Stromal cell of bone marrow (primary cell): ENCODE results near the gene HHIP.

Source experiments
- DNase-seq: peaks from one replicate; pipeline ENCODE4 v3.0.0-alpha.2; 2012; ENCODE audit warnings: low read depth

Gene HHIP

DNA sequence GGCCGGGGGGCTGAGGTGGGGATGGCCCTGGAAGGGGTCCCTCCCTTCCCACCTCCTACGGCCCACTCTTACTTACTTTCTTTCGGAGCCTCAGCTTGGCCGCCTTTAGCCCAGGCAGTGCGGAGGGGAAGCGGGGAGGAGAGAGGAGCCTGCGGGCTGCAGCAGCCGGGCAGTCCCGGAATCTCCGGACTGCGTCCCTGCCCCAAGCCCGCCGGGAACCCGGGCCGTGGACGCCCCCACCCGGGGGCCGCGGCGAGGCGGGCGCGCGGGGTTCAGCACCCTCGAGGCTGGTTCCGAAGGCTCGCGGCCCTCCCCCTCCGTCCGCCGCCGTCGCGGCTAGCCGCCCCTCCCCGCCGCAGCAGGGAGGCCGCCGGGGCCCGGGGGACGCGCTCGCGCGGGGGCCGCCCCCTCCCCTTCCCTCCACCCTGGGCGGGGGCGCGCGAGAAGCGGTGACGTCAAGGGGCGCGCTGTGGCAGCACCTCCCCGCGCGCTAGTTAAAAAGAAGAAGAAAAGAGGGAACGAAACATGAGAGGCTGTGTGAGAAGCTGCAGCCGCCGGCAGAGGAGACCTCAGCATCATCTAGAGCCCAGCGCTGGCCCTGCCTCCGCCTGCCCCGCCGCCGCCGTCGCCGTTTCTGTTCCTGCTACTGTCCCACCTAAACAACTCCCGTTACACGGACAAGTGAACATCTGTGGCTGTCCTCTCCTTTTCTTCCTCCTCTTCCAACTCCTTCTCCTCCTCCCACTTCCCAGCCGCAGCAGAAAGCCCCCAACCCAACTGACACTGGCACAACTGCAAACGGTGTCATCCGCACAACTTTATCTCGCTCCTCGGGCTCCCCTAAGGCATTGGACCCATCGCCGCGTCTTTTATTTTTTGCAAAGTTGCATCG is at the start of gene HHIP:
HHIP (plus strand) TSS at position 526 of the 892 bp plus-strand sequence. CDS start 520 bp downstream, outside the sequence.
- DNase-seq: peak; percentile 23

DNA sequence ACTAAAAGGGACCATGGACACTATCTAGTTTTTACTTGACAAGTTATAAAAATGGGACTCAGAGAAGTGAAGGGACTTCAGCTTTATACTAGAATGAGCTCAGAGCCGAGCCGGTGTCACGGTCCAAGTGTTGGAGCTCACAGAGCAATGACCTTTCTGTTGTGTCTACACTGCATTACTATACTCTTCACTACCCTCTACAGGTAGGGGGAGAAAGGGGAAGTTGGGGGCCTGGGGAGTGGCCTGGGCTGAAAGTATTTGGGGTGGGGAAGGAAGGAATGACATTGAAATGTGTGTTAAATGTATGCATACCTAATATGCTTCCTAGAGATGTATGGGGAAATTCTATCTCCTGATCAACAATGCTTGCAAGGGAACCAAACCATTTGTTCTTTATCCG is 48.8 kb upstream of the HHIP start:
- no peak for DNase-seq

- peak; percentile 41 for DNase-seq
These were observed 46.3 kb upstream of the HHIP start for GRCh38 chr4:144599621-144600020.

- no peak for DNase-seq
These were observed 34.1 kb upstream of the HHIP start for GRCh38 chr4:144611850-144612249.

GRCh38 chr4:144614850-144615585 is 30.9 kb upstream of the HHIP start:
- DNase-seq: peak; percentile 54

DNA sequence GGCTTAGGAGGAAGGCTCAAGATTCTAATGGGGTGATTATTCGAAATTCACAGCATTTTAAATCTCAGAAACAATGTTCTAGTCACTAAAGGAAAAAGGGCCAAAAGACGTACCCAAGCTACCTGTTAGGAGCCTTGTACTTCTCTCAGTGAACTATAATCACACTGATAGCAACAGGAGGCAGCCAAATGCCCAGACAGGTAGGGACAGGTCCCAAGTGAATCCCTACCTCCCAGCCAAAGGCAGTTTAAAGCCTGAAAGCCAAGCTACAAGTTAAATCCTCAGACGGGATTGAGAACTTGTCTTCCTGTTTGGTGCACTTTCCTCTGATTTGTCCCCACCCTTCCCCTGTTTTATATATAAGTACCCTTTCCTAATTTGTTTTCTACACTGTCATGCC is 24.3 kb upstream of the HHIP start:
- DNase-seq: no peak

GRCh38 chr4:144627663-144628076 is 18.3 kb upstream of the HHIP start:
- no peak for DNase-seq

DNA sequence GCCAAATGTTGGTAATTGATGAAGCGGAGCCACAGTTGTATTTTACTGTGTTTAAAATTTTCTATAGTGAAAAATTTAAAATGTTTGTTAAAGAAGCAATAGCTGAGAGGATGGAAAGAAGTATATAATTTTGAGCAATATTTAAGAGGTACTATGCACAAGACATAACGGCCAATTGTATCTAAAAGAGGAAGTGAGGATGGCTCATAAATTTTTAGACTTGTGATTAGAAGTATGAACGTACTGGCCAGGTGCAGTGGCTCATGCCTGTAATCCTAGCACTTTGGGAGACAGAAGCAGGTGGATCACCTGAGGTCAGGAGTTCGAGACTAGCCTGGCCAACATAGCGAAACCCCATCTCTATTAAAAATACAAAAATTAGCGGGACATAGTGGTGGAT is 12.7 kb upstream of the HHIP start:
- DNase-seq: no peak

GRCh38 chr4:144634978-144635747 is 10.8 kb upstream of the HHIP start:
- no peak for DNase-seq

DNA sequence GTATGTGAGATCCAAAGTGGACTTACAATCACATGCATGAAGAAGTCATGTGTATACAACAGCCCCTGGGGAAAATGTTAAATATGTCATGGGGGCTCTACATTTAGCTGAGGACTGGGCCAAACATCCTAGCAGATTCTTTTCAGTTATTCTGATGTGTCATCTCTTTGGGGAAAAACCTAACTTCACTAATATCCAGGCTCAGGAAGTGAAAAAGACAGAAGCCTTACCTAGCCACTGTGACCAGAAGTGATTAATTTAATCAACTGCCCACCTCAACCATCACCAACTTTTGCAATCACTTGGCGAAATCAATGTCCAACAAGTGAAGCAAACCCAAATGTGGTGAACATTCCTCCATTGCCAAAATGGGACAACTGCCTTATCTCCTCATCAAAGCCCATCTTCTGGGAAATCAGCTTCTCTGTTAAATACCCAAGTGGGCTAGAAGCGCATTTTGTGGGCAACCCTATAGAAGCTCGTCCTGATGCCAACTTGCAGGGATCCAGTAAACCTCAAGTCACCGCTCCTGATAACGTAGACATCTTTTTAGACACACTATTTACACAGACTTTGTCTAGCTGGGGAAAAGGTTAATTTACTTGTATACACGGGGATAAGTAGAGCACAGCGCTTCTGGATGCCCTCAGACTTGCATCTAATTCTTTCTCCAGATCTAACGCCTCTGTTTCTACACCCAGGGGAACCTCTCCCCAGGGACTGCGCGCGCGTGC is 1.4 kb upstream of the HHIP start:
- DNase-seq: no peak

- DNase-seq: no peak
These were observed 790 bp upstream of the HHIP start for GRCh38 chr4:144645102-144645630.

DNA sequence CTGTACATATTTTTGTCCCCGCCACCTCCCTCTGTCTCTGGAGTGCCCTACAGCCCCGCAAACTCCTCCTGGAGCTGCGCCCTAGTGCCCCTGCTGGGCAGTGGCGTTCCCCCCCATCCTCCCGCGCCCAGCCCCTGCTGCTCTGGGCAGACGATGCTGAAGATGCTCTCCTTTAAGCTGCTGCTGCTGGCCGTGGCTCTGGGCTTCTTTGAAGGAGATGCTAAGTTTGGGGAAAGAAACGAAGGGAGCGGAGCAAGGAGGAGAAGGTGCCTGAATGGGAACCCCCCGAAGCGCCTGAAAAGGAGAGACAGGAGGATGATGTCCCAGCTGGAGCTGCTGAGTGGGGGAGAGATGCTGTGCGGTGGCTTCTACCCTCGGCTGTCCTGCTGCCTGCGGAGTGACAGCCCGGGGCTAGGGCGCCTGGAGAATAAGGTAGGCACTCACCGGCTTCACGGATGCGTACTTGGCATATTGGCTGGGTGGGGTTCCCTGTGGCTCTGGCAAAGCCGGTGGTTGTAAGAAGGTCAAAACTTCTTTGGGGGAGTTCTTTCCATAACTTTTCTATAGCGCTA is 653 bp downstream of the HHIP start:
- DNase-seq: no peak

DNA sequence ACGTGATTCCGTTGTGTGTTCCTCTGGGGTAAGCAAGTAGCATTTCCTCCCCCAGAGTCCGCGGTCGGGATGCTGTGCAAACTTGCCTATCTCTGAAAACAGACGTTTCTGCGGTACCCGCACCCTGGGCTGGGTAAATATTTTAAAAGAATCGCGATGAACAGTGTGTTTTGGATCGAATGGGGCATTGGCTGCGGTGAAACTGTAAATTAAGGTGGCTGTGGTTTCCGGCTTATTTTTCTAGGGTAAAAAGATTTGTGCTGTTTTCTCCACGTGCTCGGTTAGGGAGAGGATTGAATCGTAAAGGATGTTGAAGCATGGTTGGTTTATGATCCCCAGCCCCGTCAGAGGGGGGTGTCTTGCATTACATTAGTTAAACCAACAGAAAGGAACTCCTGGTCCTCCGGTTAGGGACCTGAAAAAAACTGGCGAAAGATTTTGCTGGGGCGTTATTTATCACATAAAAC is 1.2 kb downstream of the HHIP start:
- DNase-seq: no peak

GRCh38 chr4:144647590-144647989 is 1.6 kb downstream of the HHIP start:
- DNase-seq: no peak

DNA sequence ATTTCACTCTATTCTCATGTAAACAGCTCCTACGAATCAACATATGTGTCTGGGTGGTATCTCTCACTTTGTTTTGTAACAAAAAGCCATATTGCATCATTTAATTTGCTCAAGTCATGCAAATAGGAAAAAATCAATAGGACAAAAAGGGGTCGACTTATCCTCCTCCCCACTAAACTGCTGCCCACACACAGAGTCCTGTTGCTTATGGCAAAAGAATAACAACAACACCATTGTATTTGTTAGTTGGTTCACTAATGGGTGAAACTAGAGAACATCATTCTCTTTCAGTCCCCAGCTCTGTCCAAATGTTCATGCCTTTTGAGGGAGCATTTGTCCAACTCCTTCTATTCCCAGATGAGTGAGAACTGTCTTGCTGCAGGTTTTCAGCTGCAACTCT is 2.1 kb downstream of the HHIP start:
- DNase-seq: no peak

DNA sequence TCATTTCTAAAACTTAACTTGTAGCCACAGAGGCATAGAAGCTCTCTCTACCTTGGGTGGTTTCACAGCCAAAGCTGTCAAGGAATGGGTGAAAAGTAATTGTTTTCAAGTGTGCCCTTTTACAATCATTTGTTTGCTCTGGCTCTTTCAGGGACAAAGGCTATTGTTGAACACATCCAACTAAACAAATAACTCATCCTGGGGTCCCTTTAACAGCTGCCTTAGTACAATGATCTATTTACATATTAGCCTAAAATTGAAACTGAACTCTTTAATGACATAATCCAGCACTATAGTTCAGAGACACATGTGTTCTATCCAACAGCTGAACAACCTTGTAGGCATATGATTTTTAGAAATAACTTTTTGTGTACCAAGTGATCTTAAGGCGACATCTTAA is 3.7 kb downstream of the HHIP start:
- DNase-seq: no peak

- no peak for DNase-seq
These were observed 4.5 kb downstream of the HHIP start for GRCh38 chr4:144650311-144651005.

- no peak for DNase-seq
These were observed 8.0 kb downstream of the HHIP start for GRCh38 chr4:144653781-144654545.

DNA sequence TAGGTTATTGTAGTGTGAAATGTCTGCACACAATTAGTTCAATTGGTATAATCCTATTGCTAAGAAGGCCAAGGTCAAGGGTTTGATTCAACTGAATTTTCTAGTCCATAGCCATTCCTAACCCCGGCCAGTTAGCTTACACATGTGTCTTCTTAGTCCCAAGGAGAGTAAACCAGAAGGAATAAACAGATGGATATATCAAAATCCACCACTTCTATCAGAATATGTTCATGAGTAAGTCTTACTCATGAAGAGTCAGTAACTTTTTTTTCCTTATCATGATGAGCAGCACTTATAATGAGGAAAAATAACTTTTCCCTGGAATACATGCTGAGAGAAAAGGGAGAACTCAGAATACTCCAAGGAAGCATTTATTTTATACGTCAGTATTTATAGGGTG is 9.5 kb downstream of the HHIP start:
- no peak for DNase-seq

- DNase-seq: no peak
These were observed 10.9 kb downstream of the HHIP start for GRCh38 chr4:144656850-144657249.
